Endodermal cell (in vitro differentiated cells): Measurements from ENCODE around the gene PRDM10. TPM values are rescaled to one million over a fixed set of nuclear protein-coding genes. Genes with fewer than 3 reads are reported as not detected.

Source experiments
- DNase-seq: peaks from one replicate; pipeline ENCODE4 v3.0.0-alpha.2; 2017
- H3K27ac ChIP-seq: 2 replicates; pipeline ENCODE4 v1.5.1; 2013; ENCODE audit warnings: mild to moderate bottlenecking, low read depth, low read length, moderate library complexity
- H3K27me3 ChIP-seq: 2 replicates; pipeline ENCODE4 v1.6.1; 2013; ENCODE audit warnings: mild to moderate bottlenecking, low read length, moderate library complexity; ENCODE audit not compliant: insufficient read depth, control insufficient read depth, poor library complexity, severe bottlenecking
- H3K36me3 ChIP-seq: 2 replicates; pipeline ENCODE4 v1.7.0; 2013; ENCODE audit warnings: mild to moderate bottlenecking, low read length, moderate library complexity; ENCODE audit not compliant: control insufficient read depth, insufficient read depth
- H3K4me1 ChIP-seq: one replicate; pipeline ENCODE4 v1.7.0; 2013; ENCODE audit warnings: low read length; ENCODE audit not compliant: control insufficient read depth, insufficient read depth
- H3K4me3 ChIP-seq: 2 replicates; pipeline ENCODE4 v1.5.1; 2013; ENCODE audit warnings: mild to moderate bottlenecking, low read length, moderate library complexity
- H3K9ac ChIP-seq: 2 replicates; pipeline ENCODE4 v1.6.1; 2013; ENCODE audit warnings: mild to moderate bottlenecking, low read length, moderate library complexity; ENCODE audit not compliant: poor library complexity, severe bottlenecking; ENCODE audit errors: extremely low read depth
- H3K9me3 ChIP-seq: 2 replicates; pipeline ENCODE4 v1.6.1; 2013; ENCODE audit warnings: mild to moderate bottlenecking, low read length, moderate library complexity; ENCODE audit not compliant: control insufficient read depth
- H3K27ac Mint-ChIP-seq: 2 replicates; pipeline ENCODE4 v1.8.0; 2020; ENCODE audit warnings: mixed read lengths
- H3K27me3 Mint-ChIP-seq: 2 replicates; pipeline ENCODE4 v1.8.0; 2021; ENCODE audit warnings: mild to moderate bottlenecking, mixed read lengths; ENCODE audit not compliant: insufficient read depth
- H3K36me3 Mint-ChIP-seq: 2 replicates; pipeline ENCODE4 v1.8.0; 2020; ENCODE audit warnings: low read depth, mixed read lengths
- H3K4me1 Mint-ChIP-seq: 2 replicates; pipeline ENCODE4 v1.8.0; 2020; ENCODE audit warnings: mixed read lengths
- H3K4me3 Mint-ChIP-seq: 2 replicates; pipeline ENCODE4 v1.8.0; 2020; ENCODE audit warnings: mild to moderate bottlenecking, moderate library complexity, mixed read lengths
- H3K9me3 Mint-ChIP-seq: 2 replicates; pipeline ENCODE4 v1.8.0; 2020; ENCODE audit warnings: mild to moderate bottlenecking, mixed read lengths
- WGBS, 2 experiments: methylation state at CpG; one replicate each; pipeline versions ENCODE4 v1.1.5 to v1.1.7; 2013; ENCODE audit warnings: missing lambda C conversion rate in 2 of 2, mixed read lengths in 1 of 2; ENCODE audit not compliant: insufficient coverage in 1 of 2, insufficient read length in 1 of 2; 5-methylcytosine and 5-hydroxymethylcytosine counted together
- total RNA-seq, 2 donors: library from RNA; stranded (reverse); fragmentation: NEBNext Ultra II Directional in 1 of 2; extraction: Animal tissue kit (Norgen Biotek cat#: 25700) in 1 of 2; gene quantifications; 2 replicates in 1 of 2; 3 replicates in 1 of 2; pipeline ENCODE4 v1.2.1, GENCODE V29; 2021
- TF ChIP-seq, protein P1 (sequence below): fragments of 200-600 bp; sonication (generic); conservative IDR thresholded peaks from 2 replicates; pipeline ENCODE4 v1.5.0; 2021; ENCODE audit warnings: antibody characterized with exemption, mild to moderate bottlenecking

PRDM10 gene
- total RNA-seq, 2 donors from 2014 or later, result 15.9 to 16.4 TPM

DNA sequence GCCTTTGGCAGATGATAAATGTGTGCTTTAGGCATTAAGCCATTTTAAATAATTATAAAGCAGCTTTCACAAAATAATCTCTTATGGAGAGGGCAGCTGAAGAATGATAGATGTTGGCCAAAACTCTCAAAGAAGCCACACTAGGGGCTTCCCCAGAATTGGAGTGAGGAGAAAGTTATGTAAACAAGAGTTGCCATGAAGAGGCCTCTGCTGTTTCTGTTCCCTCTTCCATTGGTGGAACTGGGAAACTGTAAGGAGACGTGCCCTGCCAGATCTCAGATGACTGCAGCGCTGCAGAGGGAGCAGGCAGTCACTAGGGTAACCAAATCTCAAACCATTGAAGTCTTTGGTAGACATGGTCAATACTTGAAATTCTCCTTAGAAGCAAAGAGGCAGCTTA, 47.6 kb upstream of the PRDM10 start:
- Mint-ChIP-seq H3K36me3 (no peaks in the 10 kb centered on the region), H3K4me3 (no peak overlapping the region), H3K4me1 (peaks cover 3% of the 10 kb centered on the region), H3K9me3 (no peaks in the 10 kb centered on the region), H3K27ac (no peak overlapping the region), H3K27me3 (no peaks in the 10 kb centered on the region)
- no peak for DNase-seq
- Histone ChIP-seq H3K4me3 (no peak overlapping the region), H3K36me3 (no peaks in the 10 kb centered on the region), H3K9me3 (peaks cover 11% of the 10 kb centered on the region), H3K27ac (no peak overlapping the region), H3K27me3 (no peaks in the 10 kb centered on the region), H3K4me1 (no peaks in the 10 kb centered on the region), H3K9ac (no peak overlapping the region)
- TF ChIP-seq, protein P1, sequence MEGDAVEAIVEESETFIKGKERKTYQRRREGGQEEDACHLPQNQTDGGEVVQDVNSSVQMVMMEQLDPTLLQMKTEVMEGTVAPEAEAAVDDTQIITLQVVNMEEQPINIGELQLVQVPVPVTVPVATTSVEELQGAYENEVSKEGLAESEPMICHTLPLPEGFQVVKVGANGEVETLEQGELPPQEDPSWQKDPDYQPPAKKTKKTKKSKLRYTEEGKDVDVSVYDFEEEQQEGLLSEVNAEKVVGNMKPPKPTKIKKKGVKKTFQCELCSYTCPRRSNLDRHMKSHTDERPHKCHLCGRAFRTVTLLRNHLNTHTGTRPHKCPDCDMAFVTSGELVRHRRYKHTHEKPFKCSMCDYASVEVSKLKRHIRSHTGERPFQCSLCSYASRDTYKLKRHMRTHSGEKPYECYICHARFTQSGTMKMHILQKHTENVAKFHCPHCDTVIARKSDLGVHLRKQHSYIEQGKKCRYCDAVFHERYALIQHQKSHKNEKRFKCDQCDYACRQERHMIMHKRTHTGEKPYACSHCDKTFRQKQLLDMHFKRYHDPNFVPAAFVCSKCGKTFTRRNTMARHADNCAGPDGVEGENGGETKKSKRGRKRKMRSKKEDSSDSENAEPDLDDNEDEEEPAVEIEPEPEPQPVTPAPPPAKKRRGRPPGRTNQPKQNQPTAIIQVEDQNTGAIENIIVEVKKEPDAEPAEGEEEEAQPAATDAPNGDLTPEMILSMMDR, result no peak
- 29 to 81% methylated on average over 1 to 2 of the region's 2 CpGs for WGBS, 2 experiments

DNA sequence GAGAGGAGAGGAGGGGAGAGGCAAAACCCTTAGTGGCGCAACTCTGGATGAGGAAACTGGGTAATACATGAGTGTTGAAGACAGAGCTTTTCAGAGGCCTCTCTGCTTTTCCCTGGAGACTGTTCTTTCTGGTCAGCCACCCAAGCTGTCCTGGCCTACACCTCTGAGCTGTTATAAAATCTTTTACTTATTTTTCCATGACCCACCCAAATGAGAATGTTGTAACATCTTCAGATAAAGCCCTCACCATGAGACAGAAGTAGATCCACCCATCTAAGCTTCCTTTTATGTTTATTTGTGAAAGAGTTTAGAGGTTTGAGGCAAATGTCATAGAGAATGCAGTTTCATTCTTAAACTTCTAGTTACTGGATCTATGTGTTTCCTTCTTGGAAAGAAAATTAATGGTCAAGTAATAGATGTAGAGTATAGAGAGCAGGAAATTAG, 46.7 kb upstream of the PRDM10 start:
- no peak overlapping the region for H3K27ac Mint-ChIP-seq
- H3K27me3 Mint-ChIP-seq, result no peaks in the 10 kb centered on the region
- Histone ChIP-seq H3K27me3 (no peaks in the 10 kb centered on the region), H3K36me3 (no peaks in the 10 kb centered on the region), H3K9me3 (peaks cover 11% of the 10 kb centered on the region), H3K27ac (no peak overlapping the region), H3K9ac (no peak overlapping the region), H3K4me3 (no peak overlapping the region), H3K4me1 (no peaks in the 10 kb centered on the region)
- TF ChIP-seq, protein P1, result no peak
- no peaks in the 10 kb centered on the region for H3K36me3 Mint-ChIP-seq
- H3K9me3 Mint-ChIP-seq, result peaks cover 5% of the 10 kb centered on the region
- no peak overlapping the region for H3K4me3 Mint-ChIP-seq
- DNase-seq, result no peak
- WGBS, 2 experiments, result 82% methylated on average over 1 of the region's 1 CpG; no CpG with 5 or more reads in 1 of the 2 experiments
- peaks cover 3% of the 10 kb centered on the region for H3K4me1 Mint-ChIP-seq

DNA sequence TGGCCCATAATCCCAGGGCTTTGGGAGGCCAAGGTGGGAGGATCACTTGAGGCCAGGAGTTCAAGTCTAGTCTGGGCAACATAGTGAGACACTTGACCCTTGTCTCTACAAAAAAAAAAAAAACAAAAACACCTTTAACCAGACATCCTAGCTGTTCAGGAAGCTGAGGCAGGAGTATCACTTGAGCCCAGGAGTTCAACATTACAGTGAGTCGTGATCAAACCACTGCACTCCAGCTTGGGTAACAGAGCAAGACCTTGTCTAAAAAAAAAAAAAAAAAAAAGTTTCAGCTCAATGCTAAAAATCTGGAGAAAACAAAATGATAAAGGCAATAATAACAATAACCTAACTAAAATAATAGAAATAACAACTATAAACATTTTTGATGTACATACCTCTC, 44.5 kb upstream of the PRDM10 start:
- no peaks in the 10 kb centered on the region for H3K9me3 ChIP-seq
- no peaks in the 10 kb centered on the region for H3K4me1 ChIP-seq
- no peak for DNase-seq
- WGBS, 2 experiments, result 100% methylated on average over 1 of the region's 1 CpG
- H3K9ac ChIP-seq, result no peak overlapping the region
- H3K9me3 Mint-ChIP-seq, result peaks cover 16% of the 10 kb centered on the region
- no peaks in the 10 kb centered on the region for H3K27me3 Mint-ChIP-seq
- H3K27ac Mint-ChIP-seq, result no peak overlapping the region
- no peaks in the 10 kb centered on the region for H3K27me3 ChIP-seq
- peaks cover 3% of the 10 kb centered on the region for H3K4me1 Mint-ChIP-seq
- no peaks in the 10 kb centered on the region for H3K36me3 Mint-ChIP-seq
- no peak overlapping the region for H3K27ac ChIP-seq
- H3K36me3 ChIP-seq, result no peaks in the 10 kb centered on the region
- TF ChIP-seq, protein P1, result no peak
- no peak overlapping the region for H3K4me3 Mint-ChIP-seq
- H3K4me3 ChIP-seq, result no peak overlapping the region
